Epithelial cell of esophagus (primary cell): ENCODE data around the gene DARS1.
"Not testable (repeated sequence)": the region's sequence is repeated elsewhere in the genome, so short reads cannot be mapped to it uniquely, and the experiment has no call there.

Source experiments
- DNase-seq: peaks from one replicate; pipeline ENCODE4 v3.0.0; 2010; ENCODE audit warnings: low read depth
- H3K4me3 ChIP-seq: 2 replicates; pipeline ENCODE4 v1.5.1; 2011; ENCODE audit warnings: mild to moderate bottlenecking, low read length, control low read depth
- TF ChIP-seq, protein P1 (sequence below): IDR thresholded peaks from 2 replicates; pipeline ENCODE4 v1.5.1; 2011; ENCODE audit warnings: low read depth, mild to moderate bottlenecking, low read length, control low read depth, inconsistent platforms; ENCODE audit not compliant: insufficient read depth; ENCODE audit errors: missing control alignments

The DARS1 gene

DNA sequence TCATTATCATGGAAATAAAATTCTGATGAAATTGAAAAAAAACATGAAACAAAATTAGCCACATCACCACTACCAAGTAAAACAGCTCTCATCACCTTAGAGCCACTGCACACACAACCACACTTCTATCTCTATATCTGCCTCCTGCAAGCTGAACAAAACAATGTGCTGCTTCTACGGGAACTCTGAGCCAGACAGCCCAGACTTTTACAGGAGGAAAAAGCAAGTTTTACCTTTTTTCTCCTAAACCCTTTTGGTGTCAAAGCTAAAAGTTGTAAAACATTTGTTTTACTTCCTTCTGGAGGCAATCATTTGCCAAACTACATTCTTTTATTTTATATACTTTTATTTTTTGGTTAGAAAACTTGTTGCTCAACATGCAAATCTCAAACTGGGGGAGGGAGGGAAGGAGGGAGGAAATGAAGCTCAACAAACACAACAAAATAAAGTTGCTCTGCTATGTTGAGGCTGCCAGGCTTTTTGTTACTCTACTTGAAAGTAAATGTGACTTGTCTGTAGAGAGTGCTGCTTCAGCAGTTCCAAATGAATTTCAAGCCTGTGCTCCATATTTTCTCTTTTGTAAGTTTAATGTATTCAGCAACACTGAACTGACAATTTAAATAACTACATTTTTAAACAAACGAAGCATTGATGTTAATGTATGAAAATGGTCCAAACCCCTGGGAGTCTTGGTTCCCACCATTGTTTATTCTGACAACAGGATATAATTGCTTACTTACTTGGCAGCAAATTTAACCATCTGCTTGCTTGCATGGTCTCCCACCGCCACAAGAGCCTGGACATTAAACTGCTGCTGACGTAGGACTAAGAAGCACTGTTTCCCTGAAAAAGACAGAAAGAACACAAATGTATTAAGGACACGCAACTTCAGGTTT, 24.5 kb downstream of the DARS1 start:
- no peak for DNase-seq
- TF ChIP-seq, protein P1, sequence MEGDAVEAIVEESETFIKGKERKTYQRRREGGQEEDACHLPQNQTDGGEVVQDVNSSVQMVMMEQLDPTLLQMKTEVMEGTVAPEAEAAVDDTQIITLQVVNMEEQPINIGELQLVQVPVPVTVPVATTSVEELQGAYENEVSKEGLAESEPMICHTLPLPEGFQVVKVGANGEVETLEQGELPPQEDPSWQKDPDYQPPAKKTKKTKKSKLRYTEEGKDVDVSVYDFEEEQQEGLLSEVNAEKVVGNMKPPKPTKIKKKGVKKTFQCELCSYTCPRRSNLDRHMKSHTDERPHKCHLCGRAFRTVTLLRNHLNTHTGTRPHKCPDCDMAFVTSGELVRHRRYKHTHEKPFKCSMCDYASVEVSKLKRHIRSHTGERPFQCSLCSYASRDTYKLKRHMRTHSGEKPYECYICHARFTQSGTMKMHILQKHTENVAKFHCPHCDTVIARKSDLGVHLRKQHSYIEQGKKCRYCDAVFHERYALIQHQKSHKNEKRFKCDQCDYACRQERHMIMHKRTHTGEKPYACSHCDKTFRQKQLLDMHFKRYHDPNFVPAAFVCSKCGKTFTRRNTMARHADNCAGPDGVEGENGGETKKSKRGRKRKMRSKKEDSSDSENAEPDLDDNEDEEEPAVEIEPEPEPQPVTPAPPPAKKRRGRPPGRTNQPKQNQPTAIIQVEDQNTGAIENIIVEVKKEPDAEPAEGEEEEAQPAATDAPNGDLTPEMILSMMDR = no peak
- H3K4me3 ChIP-seq = no peak overlapping the region

DNA sequence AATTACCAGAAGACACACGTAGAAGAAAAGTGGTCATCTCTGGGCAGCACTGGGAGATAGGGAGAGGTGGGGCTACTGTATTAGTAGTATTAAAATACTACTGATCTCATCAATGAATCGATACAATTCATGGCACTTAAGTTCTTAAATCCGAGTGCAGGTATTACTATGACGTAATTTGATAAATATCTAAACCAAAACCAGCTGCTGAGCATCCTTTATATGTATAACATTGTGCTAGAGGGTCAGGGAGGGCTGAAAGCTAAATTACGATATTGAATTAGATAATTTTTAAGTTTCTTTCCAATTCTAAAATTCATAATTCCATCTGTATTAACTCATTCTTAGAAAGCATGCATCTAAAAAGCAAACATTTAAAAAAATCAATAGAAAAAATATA, 25.3 kb downstream of the DARS1 start:
- DNase-seq = no peak
- no peak overlapping the region for H3K4me3 ChIP-seq
- TF ChIP-seq, protein P1 = no peak

DNA sequence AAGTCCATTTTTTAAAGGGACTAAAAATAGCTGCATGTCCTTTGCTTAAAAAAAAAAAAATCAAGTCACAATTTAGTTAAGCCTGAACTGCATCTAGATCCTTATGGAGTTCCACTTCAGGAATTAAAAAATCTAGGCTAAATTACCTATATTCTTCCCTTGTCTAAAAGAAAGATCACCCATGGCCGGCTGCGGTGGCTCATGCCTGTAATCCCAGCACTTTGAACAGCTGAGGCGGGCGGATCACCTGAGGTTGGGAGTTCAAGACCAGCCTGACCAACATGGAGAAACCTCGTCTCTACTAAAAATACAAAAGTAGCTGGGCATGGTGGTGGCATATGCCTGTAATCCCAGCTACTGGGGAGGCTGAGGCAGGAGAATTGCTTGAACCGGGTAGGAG, 26.5 kb downstream of the DARS1 start:
- not testable (repeated sequence) for DNase-seq, H3K4me3 ChIP-seq

DNA sequence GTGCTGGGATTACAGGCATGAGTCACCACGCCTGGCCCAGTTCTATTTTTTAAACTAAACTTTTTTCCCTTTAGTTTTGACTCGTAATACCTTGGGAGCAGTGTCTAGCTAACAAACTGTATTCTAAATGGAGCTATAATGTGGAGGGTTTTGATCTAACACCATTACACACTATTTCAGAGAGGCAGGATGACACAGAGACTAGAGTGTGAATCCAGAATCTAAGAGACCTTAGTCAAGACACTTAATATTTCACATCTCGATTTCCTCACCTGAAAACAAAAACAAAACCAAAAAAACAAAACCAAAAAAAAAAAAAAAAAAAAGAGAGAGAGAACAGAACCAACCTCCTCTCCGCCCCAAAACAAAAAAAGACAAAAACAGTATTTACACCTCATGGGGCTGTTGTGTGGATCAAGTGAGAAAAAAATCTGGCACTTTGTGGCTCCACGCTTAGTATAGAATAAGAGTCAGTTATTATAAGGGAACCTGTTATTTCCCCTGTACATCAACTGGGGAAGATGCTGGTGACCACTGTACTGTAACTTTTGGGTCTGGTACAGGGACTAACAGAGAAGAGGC, 31.3 kb downstream of the DARS1 start:
- no peak for DNase-seq
- no peak overlapping the region for H3K4me3 ChIP-seq
- TF ChIP-seq, protein P1 = no peak

DNA sequence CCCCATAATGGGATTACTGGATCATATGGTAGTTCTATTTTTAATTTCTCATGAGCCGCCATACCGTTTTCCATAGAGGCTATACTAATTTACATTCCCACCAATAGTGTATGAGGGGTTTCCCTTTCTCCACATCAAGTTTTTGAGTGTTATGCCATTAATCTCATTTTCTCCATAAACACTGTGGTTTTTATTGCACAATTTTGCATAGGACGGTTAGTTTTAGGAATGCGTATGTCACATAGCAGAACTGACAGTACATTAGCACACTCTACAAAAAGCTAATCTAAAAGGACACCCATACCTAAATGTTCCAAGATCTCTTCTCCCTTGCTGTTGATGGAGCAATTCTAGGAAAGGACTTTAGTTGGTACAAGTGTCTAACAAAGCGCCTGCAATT, 32.5 kb downstream of the DARS1 start:
- no peak overlapping the region for H3K4me3 ChIP-seq
- DNase-seq = no peak
- TF ChIP-seq, protein P1 = no peak

DNA sequence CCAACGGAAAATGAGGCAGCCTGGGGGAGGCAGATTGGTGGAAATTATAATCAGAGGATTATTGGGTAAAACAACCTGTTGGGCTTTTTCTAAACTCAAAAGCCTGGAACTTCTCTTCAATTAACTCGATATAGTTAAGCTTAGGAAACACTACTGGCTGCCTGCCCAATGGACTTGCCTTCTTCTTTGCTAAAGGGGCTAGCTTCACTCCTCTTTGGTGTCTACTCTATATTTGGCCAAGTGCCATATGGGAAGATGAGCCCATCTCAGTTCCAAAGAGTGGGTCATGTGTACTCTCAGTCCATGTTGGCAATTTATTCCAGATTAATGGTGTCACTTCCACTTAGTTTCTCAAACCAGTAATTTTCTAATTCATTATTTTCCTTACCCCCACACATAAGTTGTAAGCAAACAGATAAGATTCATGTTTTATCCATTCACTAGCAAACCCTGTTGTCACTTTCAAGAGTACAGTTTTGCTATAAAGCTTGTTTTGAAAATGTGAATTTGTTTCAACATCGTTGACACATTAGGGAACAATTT, 34.3 kb downstream of the DARS1 start:
- TF ChIP-seq, protein P1 = no peak
- no peak overlapping the region for H3K4me3 ChIP-seq
- no peak for DNase-seq

DNA sequence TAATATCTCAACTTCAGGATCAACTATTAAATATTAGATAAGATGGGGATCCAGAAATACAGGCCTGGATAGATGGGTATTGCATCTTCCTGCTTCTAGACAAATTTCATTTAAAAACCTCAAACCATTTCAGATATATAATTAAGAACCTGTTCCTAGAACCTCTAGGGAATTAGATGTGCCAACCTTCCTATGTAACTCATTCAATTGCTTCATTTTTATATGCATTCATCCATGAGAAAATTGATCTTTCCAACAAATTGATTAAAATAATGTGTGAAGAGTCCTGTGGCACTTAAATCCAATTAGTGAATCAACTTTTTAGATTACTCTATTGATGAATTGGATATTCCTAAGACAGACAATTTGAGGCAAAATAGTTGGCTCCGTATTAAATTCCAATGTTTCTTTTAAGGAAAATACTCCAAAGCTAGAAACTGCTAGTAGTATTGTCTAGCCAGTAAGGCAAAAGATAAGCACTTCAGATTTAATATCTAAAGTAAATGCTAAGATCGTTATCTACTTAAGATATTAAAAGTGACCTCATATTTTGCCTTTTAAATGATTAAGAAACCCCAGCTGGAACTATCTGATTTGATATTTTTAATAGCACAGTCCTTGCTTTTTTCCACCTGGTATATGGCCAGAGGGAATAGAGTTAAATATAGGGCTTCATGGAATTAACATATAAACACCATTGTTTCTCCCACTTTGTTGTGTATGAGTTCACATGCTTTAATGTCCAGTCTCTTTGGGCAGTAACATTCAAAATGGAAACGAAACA, 35.8 kb downstream of the DARS1 start:
- H3K4me3 ChIP-seq = no peak overlapping the region
- DNase-seq = no peak

More for the DNA sequence above, 35.8 kb downstream of the DARS1 start:
- TF ChIP-seq, protein P1 = no peak
